PC-9 (cell line): ENCODE measurements around the gene IRX5.

Source experiments
- CTCF ChIP-seq: fragments of 200-600 bp; sonication (generic); conservative IDR thresholded peaks from 2 replicates; pipeline ENCODE4 v1.6.1; 2017; ENCODE audit warnings: mixed run types, antibody characterized with exemption, mild to moderate bottlenecking, moderate library complexity
- EZH2 ChIP-seq: fragments of 200-600 bp; sonication (generic); IDR thresholded peaks from 2 replicates; pipeline ENCODE4 v1.8.0; 2017; ENCODE audit warnings: antibody characterized with exemption, low read depth

- TF ChIP-seq CTCF (no peak), EZH2 (no peak)
Observed at GRCh38 chr16:54955757-54956156, 25.1 kb downstream of the IRX5 start.
